ENCODE results near the gene IMMT.
"Not testable (repeated sequence)": the region's sequence is repeated elsewhere in the genome, so short reads cannot be mapped to it uniquely, and the experiment has no call there.

The IMMT gene

DNA sequence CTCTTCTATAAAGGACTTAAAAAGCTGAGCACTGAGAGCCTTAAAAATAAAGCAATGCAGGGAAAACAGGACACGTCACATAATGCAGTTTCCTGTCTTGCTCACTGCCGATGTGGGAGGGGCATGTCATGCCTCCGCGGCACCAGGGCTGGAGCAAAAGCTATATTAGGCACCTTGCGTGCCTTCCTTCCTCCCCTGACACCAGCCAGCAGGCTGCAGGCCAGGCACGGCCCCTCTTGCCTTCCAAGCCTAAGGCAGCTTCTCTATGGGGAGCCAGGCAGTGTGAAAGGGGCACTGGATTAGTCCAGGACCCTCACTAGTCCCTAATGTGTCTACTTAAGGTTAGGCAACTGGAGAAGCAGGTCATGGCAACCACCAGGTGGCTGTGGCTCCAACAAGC is 30.3 kb upstream of the IMMT start:
- DNase-seq: peak; percentile 46

- no peak for DNase-seq
These were observed 29.5 kb upstream of the IMMT start for GRCh38 chr2:86224645-86225355.

- DNase-seq: no peak
These were observed 28.8 kb upstream of the IMMT start for GRCh38 chr2:86223927-86224560.

DNA sequence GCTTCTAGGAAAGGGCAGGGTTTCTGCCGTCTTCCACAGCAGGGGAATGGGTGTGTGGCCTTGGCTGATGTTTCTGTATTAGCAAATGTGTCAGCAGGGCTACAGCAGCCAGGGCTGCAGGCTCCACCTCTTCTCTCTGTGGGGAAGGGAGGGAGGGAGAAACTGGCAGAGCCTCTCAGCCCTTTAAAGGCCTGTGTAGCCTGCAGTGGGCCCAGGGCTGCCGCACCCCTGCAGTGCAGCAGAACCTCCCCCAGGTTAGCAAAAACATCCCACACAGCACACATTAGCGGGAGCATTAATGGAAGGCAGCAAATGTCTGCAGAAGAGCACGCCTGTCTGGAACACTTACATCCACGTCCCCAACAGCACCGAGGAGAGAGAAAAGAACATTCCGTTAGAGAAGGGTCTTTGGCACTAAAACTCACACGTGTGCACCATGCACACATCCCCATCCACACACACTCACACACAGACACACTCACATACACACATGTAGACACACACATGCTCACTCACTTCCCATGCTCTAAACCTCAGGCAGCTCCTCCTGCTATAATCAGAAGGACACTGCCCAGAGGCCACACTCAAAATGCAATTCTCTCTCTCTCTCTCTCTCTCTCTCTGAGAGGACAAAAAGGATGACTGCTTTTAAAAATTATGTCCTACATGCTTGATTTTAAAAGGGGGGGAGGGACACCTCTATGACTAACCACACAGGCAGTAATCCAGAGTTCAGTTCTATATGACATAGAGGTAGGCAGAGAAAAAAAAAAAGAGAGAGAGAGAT is 28.1 kb upstream of the IMMT start:
- DNase-seq: no peak

DNA sequence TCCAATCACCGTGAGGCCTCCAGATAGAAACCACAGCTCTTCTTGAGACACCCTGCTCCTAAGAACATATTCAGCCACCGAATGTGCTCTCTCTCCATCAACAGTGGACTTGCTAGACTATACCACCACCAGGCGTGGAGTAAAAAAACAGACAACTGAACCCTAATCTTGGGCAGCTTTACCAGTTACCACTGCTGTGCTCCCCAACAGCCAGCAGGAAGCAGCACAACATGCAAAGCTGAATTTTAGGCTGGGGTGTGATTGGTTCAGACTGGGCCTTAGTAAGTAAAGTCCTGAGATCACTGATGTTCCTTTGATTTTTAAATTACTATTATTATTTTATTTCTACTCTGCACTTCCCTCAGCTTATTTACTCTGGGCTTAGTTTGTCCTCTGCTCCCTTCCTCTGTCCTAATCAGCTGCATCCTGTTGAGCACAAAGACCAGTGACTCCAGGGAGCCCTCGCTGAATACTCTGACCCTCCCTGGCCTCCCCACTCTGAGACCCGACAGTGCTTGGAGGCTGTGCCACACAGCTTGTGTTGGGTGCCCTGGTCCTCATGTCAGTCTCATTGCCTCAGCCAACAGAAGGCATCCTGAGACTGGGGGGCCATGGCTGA is 25.9 kb upstream of the IMMT start:
- DNase-seq: peak; percentile 60

- DNase-seq: no peak
These were observed 24.6 kb upstream of the IMMT start for GRCh38 chr2:86219896-86220295.

- DNase-seq: no peak
These were observed 22.9 kb upstream of the IMMT start for GRCh38 chr2:86218124-86218523.

GRCh38 chr2:86216575-86217555 is 21.6 kb upstream of the IMMT start:
- no peak for DNase-seq

DNA sequence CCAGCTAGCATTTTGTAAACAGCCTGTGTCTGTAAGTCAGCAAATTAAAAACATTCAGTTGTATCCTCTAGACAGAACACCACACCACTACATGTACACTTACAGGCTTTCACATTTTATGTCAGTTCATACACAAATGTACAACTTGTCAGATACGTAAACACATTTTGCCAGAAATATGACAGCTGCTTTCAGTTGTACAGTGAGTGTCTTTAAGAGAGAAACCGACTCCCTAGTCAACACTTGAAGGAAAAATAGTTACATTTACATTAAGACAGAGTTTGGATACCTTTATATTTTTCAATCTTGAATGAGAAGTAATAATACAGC is 19.2 kb upstream of the IMMT start:
- no peak for DNase-seq

DNA sequence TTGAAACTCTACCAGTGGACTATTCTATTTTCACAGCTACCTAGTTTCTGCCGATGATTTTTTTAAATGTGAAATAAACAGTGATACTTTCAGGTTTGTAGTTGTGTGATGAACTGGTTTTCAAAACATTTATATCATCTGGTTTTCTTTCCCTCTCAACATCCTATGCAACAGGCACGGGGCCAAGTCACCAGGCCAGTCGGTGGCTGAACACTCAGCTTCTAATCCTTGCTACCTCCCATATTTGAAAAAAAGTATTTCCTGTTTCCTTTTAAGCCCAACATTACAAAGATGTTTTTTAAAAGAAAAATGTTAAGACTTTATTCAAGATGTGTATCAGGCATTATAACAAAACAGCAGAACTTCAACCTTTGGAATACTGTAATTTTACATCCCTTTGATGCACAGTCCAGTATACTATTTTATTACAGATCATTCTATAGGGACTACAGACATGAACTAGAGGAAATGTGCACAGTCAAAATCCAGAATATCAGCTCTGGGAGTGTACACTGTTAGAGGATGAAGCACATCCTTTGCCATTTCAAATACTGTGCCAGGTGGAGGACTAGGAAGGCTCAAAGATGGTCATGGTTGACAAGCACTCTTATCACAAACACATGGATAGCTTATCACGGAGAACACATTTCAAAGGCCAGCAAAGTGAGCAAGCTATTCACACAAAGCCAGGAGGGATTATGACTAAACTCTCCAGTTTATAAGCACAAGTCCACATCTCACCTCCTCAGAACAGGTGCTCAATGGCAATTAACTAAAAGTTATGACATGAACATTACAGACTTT is 18.6 kb upstream of the IMMT start:
- DNase-seq: no peak

DNA sequence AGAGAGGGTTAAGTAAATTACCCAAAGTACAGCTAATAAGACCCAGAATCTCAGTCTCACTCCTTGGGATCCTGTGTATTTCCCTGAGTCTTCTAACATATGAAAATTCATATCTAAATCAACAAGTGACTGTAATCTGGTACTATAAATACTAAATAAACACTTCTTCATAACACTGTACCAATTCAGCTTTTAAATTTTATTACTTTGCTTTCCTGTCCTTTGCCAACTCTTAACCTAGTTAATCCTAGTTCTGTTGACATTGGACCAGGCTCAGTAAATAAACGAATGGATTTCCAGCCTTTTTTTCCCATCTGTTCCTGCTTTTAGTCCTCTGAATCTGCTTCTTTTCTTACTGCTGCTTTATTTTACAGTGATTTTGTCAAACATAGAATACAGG is 17.8 kb upstream of the IMMT start:
- DNase-seq: no peak

GRCh38 chr2:86211796-86212188 is 16.5 kb upstream of the IMMT start:
- DNase-seq: no peak

- no peak for DNase-seq
These were observed 16.0 kb upstream of the IMMT start for GRCh38 chr2:86211033-86211795.

DNA sequence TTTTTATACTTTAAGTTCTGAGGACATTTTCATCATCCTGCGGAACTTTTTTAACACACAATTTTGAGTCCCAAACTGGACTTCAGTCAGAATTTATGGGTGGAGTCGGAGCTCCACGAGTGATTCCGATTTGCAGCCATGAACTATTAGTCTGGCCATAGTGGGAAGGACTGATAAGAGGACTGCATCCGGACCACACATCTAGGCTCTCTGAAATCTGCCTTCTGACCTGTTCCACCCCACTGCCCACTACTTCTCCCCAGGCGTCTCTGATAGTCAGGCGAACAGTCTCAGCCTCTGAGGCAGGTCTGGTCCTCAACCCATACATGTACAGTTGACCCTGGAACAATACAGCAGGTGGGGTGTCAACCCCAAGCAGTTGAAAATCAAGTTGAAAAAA is 9.2 kb upstream of the IMMT start:
- no peak for DNase-seq

- no peak for DNase-seq
These were observed 8.4 kb upstream of the IMMT start for GRCh38 chr2:86203614-86204013.

- DNase-seq: no peak
These were observed 7.4 kb upstream of the IMMT start for GRCh38 chr2:86202702-86203101.

- no peak for DNase-seq
These were observed 7.1 kb upstream of the IMMT start for GRCh38 chr2:86202336-86202692.

- DNase-seq: no peak
These were observed 6.5 kb upstream of the IMMT start for GRCh38 chr2:86201671-86202335.

- DNase-seq: not testable (repeated sequence)
These were observed 5.3 kb upstream of the IMMT start for GRCh38 chr2:86200564-86200963.

DNA sequence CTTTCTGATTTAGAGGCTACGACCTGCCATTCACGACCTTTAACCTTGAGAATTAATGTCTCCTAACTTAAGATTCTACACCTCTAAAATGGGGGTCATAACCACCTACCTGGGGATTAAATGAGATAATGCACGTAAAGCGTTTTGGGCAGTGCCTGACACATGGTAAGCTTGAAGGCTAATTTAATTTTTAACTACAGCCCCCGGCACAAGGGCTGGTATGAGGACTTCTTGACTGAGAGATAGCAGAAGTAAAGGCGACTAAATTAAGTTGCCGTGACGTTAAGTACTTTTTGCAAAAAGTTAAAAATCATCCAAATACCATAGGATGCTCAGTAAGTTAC is 4.5 kb upstream of the IMMT start:
- DNase-seq: no peak

Measured in CD4-positive, alpha-beta T cell treated with Interleukin-17A for 1 hour (primary cell).